Measurements from ENCODE around the gene LRRC32. TPM values are rescaled to one million over a fixed set of nuclear protein-coding genes. Genes with fewer than 3 reads are reported as not detected.

LRRC32 gene
- total and polyA plus RNA-seq, 9 of the 15 experiments (the other 6 are each of a cell fraction or from before 2014, with no cell fraction given), result 0.10 to 0.50 (median 0.19) TPM; not detected in 5

DNA sequence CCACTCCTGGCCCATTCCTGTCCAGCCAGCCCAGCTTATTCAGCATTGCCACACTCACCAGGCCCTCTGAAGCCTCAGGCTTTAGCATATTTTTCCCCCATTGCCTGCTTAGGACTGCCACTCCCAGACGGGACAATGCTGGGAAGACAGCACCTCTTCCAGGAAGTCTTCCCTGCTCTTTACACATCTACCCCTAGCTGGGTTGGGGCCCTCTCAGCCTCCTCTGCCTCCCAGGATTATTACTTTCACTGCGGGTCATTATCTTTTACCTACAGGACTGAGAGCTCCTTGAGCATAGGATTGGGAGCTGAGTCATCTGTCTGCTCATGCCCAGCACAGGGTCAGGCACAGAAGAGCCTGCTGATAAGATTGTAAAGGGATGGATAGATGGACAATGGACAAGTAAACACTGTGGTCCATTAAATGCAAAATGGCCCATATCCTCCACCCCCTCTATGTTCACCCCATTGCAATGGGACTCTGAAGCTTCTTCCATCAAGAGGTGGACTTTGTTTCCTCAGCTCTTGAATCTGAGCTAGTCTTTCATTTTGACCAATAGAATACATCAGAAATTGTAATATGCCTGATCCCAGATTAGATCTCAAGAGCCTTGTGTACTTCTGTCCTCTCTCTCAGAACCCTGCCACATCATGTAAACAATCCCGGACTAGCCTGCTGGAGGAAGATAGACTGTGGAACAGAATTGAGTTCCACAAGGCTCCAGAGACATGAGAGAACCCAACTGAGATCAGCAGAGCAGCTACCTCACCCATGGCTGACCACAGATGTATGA lies 32.0 kb upstream of the LRRC32 start (continued):
- TF ChIP-seq NEUROD1 (IDR thresholded peaks at IDR 0.05; ENCODE audit: borderline replicate concordance, low read depth, low read length, partially characterized antibody) (no peak), ZNF584 (CRISPR knock-in tag; IDR thresholded peaks at IDR 0.05; ENCODE audit: low read depth) (no peak), ZSCAN32 (CRISPR knock-in tag; IDR thresholded peaks at IDR 0.05) (no peak), ZBTB8A (IDR thresholded peaks at IDR 0.05; ENCODE audit: partially characterized antibody) (no peak), HIVEP1 (CRISPR knock-in tag; IDR thresholded peaks at IDR 0.05) (no peak), MTA3 (IDR thresholded peaks at IDR 0.05; ENCODE audit: borderline replicate concordance) (peak; percentile 93), SMAD1 (IDR thresholded peaks at IDR 0.05; ENCODE audit: low read depth, low read length, partially characterized antibody) (no peak), BRF1 (IDR thresholded peaks at IDR 0.05; ENCODE audit: borderline replicate concordance, extremely low read depth, insufficient read length) (no peak), CBX3 (IDR thresholded peaks at IDR 0.05; ENCODE audit: borderline replicate concordance in 1 of 2, low read length in 2 of 2) (peak in 1 of 2 experiments; percentile 70; a peak in 2 of 3 replicates), NUFIP1 (IDR thresholded peaks at IDR 0.05; ENCODE audit: partially characterized antibody) (no peak), ELF2 (CRISPR knock-in tag; IDR thresholded peaks at IDR 0.05) (no peak), C11orf30 (IDR thresholded peaks at IDR 0.05; ENCODE audit: low read depth) (peak; percentile 89), RFX7 (CRISPR knock-in tag; IDR thresholded peaks at IDR 0.05) (no peak), MYNN (IDR thresholded peaks at IDR 0.05) (peak; percentile 87; the same call in 1 of the 2 replicates), MYNN (CRISPR knock-in tag; IDR thresholded peaks at IDR 0.05) (no peak), PRMT5 (CRISPR knock-in tag; IDR thresholded peaks at IDR 0.05) (no peak), ILK (tag; IDR thresholded peaks at IDR 0.05; ENCODE audit: borderline replicate concordance, low read depth) (no peak), TSC22D4 (tag; IDR thresholded peaks at IDR 0.05) (no peak)
- TF ChIP-seq, protein P1, sequence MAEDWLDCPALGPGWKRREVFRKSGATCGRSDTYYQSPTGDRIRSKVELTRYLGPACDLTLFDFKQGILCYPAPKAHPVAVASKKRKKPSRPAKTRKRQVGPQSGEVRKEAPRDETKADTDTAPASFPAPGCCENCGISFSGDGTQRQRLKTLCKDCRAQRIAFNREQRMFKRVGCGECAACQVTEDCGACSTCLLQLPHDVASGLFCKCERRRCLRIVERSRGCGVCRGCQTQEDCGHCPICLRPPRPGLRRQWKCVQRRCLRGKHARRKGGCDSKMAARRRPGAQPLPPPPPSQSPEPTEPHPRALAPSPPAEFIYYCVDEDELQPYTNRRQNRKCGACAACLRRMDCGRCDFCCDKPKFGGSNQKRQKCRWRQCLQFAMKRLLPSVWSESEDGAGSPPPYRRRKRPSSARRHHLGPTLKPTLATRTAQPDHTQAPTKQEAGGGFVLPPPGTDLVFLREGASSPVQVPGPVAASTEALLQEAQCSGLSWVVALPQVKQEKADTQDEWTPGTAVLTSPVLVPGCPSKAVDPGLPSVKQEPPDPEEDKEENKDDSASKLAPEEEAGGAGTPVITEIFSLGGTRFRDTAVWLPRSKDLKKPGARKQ (CRISPR knock-in tag; IDR thresholded peaks at IDR 0.05), result no peak
- TF ChIP-seq, protein P2, sequence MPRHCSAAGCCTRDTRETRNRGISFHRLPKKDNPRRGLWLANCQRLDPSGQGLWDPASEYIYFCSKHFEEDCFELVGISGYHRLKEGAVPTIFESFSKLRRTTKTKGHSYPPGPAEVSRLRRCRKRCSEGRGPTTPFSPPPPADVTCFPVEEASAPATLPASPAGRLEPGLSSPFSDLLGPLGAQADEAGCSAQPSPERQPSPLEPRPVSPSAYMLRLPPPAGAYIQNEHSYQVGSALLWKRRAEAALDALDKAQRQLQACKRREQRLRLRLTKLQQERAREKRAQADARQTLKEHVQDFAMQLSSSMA (CRISPR knock-in tag; IDR thresholded peaks at IDR 0.05), result no peak
- TF ChIP-seq, protein P3, sequence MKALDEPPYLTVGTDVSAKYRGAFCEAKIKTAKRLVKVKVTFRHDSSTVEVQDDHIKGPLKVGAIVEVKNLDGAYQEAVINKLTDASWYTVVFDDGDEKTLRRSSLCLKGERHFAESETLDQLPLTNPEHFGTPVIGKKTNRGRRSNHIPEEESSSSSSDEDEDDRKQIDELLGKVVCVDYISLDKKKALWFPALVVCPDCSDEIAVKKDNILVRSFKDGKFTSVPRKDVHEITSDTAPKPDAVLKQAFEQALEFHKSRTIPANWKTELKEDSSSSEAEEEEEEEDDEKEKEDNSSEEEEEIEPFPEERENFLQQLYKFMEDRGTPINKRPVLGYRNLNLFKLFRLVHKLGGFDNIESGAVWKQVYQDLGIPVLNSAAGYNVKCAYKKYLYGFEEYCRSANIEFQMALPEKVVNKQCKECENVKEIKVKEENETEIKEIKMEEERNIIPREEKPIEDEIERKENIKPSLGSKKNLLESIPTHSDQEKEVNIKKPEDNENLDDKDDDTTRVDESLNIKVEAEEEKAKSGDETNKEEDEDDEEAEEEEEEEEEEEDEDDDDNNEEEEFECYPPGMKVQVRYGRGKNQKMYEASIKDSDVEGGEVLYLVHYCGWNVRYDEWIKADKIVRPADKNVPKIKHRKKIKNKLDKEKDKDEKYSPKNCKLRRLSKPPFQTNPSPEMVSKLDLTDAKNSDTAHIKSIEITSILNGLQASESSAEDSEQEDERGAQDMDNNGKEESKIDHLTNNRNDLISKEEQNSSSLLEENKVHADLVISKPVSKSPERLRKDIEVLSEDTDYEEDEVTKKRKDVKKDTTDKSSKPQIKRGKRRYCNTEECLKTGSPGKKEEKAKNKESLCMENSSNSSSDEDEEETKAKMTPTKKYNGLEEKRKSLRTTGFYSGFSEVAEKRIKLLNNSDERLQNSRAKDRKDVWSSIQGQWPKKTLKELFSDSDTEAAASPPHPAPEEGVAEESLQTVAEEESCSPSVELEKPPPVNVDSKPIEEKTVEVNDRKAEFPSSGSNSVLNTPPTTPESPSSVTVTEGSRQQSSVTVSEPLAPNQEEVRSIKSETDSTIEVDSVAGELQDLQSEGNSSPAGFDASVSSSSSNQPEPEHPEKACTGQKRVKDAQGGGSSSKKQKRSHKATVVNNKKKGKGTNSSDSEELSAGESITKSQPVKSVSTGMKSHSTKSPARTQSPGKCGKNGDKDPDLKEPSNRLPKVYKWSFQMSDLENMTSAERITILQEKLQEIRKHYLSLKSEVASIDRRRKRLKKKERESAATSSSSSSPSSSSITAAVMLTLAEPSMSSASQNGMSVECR (CRISPR knock-in tag; IDR thresholded peaks at IDR 0.05), result no peak
